Esophagus (tissue), 2 donors: ENCODE measurements around the gene SPTBN4. TPM values are rescaled to one million over a fixed set of nuclear protein-coding genes. Genes with fewer than 3 reads are reported as not detected.

ENCODE experiments used
- H3K27ac ChIP-seq, 2 donors: one replicate each; pipeline ENCODE4 v1.5.1; 2013; ENCODE audit warnings: low read depth in 2 of 2, mild to moderate bottlenecking in 2 of 2, inconsistent platforms in 1 of 2, low read length in 1 of 2, moderate library complexity in 1 of 2
- H3K27me3 ChIP-seq, 2 donors: one replicate each; pipeline ENCODE4 v1.6.1; 2013; ENCODE audit warnings: low read length in 2 of 2, control low read depth in 1 of 2, mild to moderate bottlenecking in 1 of 2; ENCODE audit not compliant: insufficient read depth in 2 of 2, control insufficient read depth in 1 of 2
- H3K36me3 ChIP-seq, 2 donors: one replicate each; pipeline ENCODE4 v1.6.1; 2013; ENCODE audit warnings: low read length in 1 of 2; ENCODE audit not compliant: control insufficient read depth in 2 of 2, insufficient read depth in 2 of 2
- H3K4me1 ChIP-seq, 2 donors: one replicate each; pipeline ENCODE4 v1.6.1; 2013; ENCODE audit warnings: low read length in 1 of 2; ENCODE audit not compliant: control insufficient read depth in 2 of 2, insufficient read depth in 2 of 2
- H3K4me3 ChIP-seq, 2 donors: one replicate each; pipeline ENCODE4 v1.5.1; 2013; ENCODE audit warnings: low read length in 2 of 2, mild to moderate bottlenecking in 2 of 2, low read depth in 1 of 2, moderate library complexity in 1 of 2
- H3K9me3 ChIP-seq, 2 donors: one replicate each; pipeline ENCODE4 v1.6.1; 2013; ENCODE audit warnings: mild to moderate bottlenecking in 2 of 2, low read depth in 1 of 2, low read length in 1 of 2, moderate library complexity in 1 of 2; ENCODE audit not compliant: control insufficient read depth in 2 of 2, insufficient read depth in 1 of 2
- WGBS, 2 donors: extraction: QIAGEN DNeasy Blood & Tissue Kit; methylation state at CpG; one replicate each; pipeline ENCODE4 v1.1.7; 2013; 5-methylcytosine and 5-hydroxymethylcytosine counted together
- polyA plus RNA-seq, 2 donors: library from polyadenylated mRNA; stranded (reverse); fragments of 200-250 nt; gene quantifications; one replicate each; pipeline ENCODE4 v1.2.3, GENCODE V29; 2013
- donor health status: healthy with polysubstance abuse.
- donor health status: Bipolar disorder and iron deficiency.

Gene SPTBN4
- polyA plus RNA-seq, 2 donors = 0.68 to 1.2 TPM

DNA sequence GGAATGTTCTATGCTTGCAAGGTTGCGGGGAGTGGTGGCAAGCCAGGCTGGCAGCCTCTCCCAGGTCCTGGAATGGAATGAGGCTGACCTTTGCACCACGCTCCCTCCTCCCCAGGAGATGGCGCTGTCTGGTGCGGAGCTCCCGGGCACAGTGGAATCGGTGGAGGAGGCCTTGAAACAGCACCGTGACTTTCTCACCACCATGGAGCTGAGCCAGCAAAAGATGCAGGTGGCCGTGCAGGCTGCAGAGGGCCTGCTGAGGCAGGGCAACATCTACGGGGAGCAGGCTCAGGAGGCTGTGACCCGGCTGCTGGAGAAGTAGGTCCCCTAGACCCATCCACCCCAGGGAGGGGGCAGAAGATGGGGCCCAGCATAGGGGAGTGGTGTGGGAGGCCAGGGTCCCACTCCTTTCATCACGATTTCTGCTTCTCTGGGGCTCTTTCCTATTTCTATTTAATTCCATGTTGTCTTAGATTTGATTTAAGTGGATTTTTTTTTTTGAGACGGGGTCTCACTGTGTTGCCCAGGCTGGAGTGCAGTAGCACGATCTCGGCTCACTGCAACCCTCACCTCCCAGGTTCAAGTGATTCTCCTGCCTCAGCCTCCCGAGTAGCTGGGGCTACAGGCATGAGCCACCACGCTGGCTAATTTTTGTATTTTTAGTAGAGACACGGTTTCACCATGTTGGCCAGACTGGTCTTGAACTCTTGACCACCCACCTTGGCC is 56.7 kb downstream of the SPTBN4 start:
- H3K27me3 ChIP-seq = peaks cover 0 to 3% of the 10 kb centered on the region in 2 donors

DNA sequence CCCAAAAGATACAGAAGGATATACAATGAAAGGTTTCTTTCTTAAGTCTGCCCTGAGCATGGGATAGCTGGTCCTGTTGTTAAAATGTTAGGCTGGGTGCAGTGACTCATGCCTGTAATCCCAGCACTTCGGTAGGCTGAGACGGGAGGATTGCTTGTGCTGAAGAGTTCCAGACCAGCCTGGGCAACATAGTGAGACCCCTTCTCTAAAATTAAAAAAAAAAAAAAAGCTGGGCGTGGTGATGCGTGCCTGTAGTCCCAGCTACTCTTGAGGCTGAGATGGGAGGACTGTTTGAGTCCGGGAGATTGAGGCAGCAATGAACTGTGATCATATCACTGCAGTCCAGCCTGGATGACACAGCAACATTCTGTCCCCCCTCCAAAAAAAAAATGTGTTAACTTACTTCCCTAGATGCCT is 57.3 kb downstream of the SPTBN4 start:
- H3K4me3 ChIP-seq = no peak overlapping the region
- peaks cover 0 to 2% of the 10 kb centered on the region in 2 donors for H3K4me1 ChIP-seq
- H3K36me3 ChIP-seq = no peaks in the 10 kb centered on the region
- H3K27ac ChIP-seq = no peak overlapping the region
- no peaks in the 10 kb centered on the region for H3K9me3 ChIP-seq
- WGBS, 2 donors = 75 to 77% methylated on average over 5 of the region's 5 CpGs
- peaks cover 0 to 3% of the 10 kb centered on the region in 2 donors for H3K27me3 ChIP-seq

More for the DNA sequence above, 56.7 kb downstream of the SPTBN4 start:
- Histone ChIP-seq H3K4me3 (no peak overlapping the region), H3K36me3 (no peaks in the 10 kb centered on the region), H3K9me3 (no peaks in the 10 kb centered on the region), H3K27ac (no peak overlapping the region), H3K4me1 (no peaks in the 10 kb centered on the region)
- WGBS, 2 donors = 42 to 43% methylated on average over 17 of the region's 17 CpGs

DNA sequence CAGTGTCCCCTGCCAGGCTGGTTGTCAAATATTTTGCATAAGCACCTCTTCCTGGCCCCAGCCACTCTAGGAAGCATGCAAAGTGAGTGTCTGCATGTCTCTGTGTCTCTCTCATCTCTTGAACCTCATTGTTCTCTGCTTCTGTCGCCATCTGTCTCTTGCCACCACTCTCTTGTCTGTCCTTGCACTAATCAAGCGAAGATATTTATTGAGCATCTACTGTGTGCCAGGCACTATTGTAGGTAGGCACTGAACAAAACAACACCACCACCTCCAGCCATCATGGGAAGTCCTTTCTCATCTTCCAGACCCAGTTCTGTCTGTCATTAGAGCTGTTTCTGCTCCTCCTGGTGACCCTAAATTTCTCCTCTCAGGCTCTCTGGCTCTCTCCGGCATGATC is 57.9 kb downstream of the SPTBN4 start:
- H3K9me3 ChIP-seq = no peaks in the 10 kb centered on the region
- H3K4me3 ChIP-seq = no peak overlapping the region
- H3K27me3 ChIP-seq = no peaks in the 10 kb centered on the region
- H3K4me1 ChIP-seq = peaks cover 0 to 3% of the 10 kb centered on the region in 2 donors
- no peak overlapping the region for H3K27ac ChIP-seq
- H3K36me3 ChIP-seq = no peaks in the 10 kb centered on the region
- 87 to 91% methylated on average over 3 of the region's 3 CpGs for WGBS, 2 donors

DNA sequence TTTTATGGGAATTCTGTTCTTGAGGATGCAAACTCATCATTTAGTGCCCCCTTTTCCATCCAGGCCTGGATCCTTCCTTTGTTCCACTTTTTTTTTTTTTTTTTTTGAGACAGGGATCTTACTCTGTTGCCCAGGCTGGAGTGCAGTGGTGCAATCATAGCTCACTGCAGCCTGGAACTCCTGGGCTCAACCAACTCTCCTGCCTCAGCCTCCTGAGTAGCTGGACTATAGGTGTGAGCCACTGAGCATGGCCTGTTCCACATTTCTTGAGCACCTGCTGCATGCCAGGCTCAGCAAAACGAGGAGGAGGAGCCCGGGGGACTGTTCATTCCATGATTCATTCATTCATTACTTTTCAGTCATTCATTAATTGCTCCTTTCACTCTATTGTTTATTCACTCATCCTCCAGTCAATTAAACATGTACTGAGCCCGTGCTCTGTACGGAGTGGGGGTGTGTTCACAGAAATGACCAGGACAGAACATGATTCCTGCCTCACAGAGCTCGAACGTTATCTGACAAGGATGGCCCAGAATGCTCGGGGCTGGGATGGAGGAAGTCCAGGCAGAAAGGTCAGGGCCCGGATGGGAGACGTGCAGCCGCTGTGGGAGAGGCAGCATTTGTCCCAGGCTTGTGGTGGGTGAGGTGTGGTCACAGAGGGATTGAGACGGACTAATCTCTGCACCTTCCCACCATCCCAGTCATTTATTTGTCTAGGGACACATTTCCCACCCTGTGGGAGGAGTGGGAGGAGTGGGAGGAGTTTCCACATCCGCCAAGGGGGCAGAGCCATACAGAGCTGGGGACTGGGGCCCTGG is 58.6 kb downstream of the SPTBN4 start:
- Histone ChIP-seq H3K9me3 (no peaks in the 10 kb centered on the region), H3K4me3 (no peak overlapping the region), H3K27ac (no peak overlapping the region), H3K4me1 (peaks cover 0 to 5% of the 10 kb centered on the region in 2 donors), H3K27me3 (no peaks in the 10 kb centered on the region), H3K36me3 (no peaks in the 10 kb centered on the region)
- 47 to 48% methylated on average over 12 of the region's 12 CpGs for WGBS, 2 donors

DNA sequence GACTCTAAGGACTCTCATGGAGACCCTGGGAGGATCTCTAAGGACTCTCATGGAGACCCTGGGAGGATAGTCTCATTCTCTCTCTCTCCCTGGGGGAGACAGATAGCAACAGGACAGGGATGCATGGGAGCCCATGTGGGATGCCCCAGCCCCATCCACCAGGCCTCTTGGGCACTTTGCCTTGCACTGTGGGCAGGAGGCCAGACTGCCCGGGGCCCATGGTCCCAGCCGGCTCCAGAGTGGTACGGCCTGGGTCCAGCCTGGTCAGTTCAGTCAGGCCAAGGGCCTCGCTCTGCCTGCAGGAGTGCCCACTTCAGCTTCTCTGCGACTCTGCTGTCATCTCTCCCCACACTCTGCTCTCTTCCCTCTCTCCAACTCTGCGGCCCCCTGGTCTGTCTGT is 61.3 kb downstream of the SPTBN4 start:
- Histone ChIP-seq H3K27ac (no peak overlapping the region), H3K36me3 (no peaks in the 10 kb centered on the region), H3K4me3 (no peak overlapping the region), H3K9me3 (no peaks in the 10 kb centered on the region), H3K27me3 (no peaks in the 10 kb centered on the region), H3K4me1 (peaks cover 0 to 5% of the 10 kb centered on the region in 2 donors)
- 74 to 79% methylated on average over 6 of the region's 6 CpGs for WGBS, 2 donors

DNA sequence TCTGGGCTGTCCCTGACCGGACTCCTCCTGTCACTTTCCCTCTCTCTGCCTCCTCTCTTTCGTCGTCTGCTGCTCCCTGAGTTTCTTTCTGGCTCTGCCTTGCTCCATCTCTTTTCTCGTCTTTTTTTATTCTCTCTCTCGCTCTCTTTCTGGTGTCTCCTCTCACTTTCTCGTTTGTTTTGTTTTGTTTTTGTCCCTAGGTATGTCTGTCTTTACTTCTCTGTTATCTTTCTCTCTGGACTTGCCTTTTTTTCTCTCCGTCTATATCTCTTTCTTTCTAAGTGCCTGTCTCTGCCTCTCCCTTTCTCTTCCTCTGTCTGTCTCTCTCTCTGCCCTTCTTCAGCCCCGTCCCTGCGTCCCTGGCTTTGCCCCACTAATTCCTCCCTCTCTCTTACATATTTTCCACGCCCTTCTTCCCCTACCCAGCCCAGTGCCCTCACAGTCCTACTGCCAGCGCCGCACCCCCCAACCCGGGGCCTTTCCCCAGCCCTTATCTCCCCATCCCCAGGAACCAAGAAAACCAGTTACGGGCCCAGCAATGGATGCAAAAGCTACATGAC is 61.8 kb downstream of the SPTBN4 start:
- Histone ChIP-seq H3K9me3 (no peaks in the 10 kb centered on the region), H3K4me1 (peaks cover 0 to 5% of the 10 kb centered on the region in 2 donors), H3K27ac (no peak overlapping the region), H3K36me3 (no peaks in the 10 kb centered on the region), H3K4me3 (no peak overlapping the region), H3K27me3 (no peaks in the 10 kb centered on the region)
- 66 to 67% methylated on average over 14 of the region's 14 CpGs for WGBS, 2 donors

DNA sequence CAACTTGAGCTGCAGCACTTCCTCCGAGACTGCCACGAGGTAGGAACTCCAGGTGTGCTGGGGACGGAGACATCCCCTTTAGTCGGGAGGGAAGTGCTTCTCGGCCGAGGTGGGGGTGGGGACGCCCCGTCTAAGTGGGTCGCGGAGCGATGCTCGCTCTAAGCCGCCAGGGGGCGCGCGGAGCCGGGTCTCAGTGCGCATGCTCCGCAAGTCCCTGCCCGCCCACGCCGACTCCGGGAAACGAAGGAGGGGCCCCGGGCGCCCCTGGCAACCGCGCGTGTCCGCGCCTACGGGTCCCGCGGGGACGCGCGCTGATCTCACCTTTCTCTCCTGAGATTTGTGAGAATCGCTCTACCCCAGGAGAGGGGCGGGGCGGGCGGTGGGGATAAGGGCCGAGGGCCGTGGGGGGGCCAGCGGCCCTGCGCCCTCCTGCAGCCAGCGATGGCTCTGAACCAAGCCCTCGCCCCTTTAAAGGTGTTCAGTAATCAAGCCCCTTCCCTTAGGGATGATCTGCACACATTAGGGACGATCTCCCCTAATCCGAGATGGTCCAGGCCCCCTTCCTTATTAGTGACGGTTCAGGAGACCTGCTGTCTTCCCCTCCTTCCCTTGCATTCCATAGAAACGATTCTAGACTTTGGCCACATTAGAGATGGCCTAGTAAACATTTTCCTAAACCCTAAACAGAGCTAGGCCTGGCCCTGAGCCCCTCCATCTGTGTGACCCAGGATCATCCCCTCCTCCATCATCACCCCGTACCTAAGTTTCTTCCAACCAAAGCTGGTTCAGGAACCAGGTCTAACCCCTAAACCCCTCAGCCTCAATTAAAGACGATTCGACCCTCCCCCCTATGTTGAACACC is 62.5 kb downstream of the SPTBN4 start:
- peak overlapping the region; percentile 33 to 38 for H3K4me3 ChIP-seq

DNA sequence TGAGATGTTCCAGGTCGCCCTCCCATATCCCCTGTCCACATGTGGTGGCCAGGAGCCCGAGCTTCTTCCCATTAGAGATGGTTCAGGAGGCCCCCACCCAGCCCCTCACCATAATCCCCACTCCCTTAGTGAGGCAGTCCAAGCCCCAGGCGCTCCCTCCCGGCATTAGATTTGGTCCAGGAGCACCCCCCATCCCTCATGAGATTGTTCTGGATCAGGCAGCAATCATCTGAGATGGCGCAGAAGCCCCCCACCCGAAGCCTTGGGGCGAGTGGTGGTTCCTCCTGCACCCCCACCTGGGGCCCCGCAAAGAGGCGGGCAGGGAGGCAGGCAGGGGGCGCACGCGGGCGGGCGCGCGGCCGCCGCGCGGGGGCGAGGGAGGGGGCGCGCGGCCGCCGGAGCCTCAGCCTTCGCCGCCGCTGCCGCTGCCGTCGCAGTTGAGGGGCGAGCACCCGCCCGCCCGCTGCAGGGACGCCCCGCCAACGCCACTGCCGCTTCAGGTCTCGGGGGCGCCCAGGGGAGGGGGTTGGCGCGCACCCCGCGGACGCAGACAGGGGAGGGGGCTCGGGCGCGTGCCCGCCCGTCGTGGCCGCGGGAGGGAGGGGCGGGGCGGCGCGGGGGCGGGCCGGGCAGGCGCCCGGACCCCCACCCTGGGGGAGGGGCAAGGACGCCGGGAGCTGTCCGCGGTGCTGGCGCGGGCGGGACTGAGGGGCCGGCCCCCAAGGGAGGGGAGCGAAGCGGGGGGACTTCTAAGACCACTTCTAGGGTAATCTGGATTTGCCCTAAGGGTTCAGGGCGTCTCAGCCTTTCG is 63.5 kb downstream of the SPTBN4 start:
- H3K4me3 ChIP-seq = peak overlapping the region in 1 of 2 donors; percentile 9
- peaks cover 0 to 5% of the 10 kb centered on the region in 2 donors for H3K4me1 ChIP-seq
- peaks cover 0 to 4% of the 10 kb centered on the region in 2 donors for H3K9me3 ChIP-seq
- no peaks in the 10 kb centered on the region for H3K36me3 ChIP-seq
- H3K27me3 ChIP-seq = no peaks in the 10 kb centered on the region
- WGBS, 2 donors = 3 to 4% methylated on average over 58 to 75 of the region's 75 CpGs
- no peak overlapping the region for H3K27ac ChIP-seq

More for the DNA sequence above, 62.5 kb downstream of the SPTBN4 start:
- Histone ChIP-seq H3K9me3 (peaks cover 0 to 4% of the 10 kb centered on the region in 2 donors), H3K27me3 (no peaks in the 10 kb centered on the region), H3K4me1 (peaks cover 0 to 5% of the 10 kb centered on the region in 2 donors), H3K27ac (no peak overlapping the region), H3K36me3 (no peaks in the 10 kb centered on the region)
- 3% methylated on average over 53 to 54 of the region's 54 CpGs for WGBS, 2 donors
